HG03060 (cell line): Measurements from ENCODE around the gene FTH1.

Experiments
- ATAC-seq: cut with Tn5 transposase; IDR thresholded peaks from one replicate; pipeline ENCODE4 v1.9.1; 2021; ENCODE audit warnings: low read depth, moderate number of reproducible peaks; ENCODE audit not compliant: unreplicated experiment

FTH1 gene

GRCh38 chr11:61950035-61950547 lies 17.3 kb downstream of the FTH1 start, which contains the start of gene BEST1:
Gene BEST1 (plus strand): TSS chr11:61950351. CDS start chr11:61951807, 1,456 bp downstream.
- ATAC-seq, result no peak

GRCh38 chr11:61949169-61950034 lies 18.0 kb downstream of the FTH1 start:
- no peak for ATAC-seq

- ATAC-seq, result no peak
Observed at GRCh38 chr11:61948505-61948904, 18.9 kb downstream of the FTH1 start.

DNA sequence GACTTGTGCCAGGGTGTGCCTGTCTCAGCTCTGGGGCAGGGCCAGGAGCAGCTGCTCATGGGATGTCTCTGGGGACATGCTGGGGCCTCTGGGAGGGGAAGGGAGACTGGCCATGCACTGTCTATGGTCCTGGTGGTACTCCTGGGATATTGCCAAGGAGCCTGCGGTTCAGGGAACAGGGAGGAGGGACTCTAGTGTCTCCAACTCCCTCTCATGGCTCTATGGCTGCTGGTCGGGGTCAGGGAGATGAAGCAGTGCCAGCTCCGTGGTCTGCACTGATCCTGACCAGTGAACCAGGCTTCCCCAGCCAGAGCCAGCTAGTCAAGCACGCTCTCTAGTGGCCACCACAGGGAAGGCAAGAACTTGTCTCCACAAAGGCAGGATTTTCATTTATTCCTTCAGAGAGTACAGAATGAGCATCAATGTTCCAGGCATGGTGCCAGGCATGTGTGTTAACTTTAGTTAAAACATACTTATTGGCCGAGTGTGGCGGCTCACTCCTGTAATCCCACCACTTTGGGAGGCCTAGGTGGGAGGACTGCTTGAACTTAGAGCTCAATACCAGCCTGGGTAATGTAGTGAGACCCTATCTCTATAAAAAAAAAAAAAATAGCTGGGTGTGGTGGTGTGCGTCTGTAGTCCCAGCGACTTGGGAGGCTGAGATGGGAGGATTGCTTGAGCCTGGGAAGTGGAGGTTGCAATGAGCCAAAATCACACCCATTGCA lies 19.8 kb downstream of the FTH1 start:
- ATAC-seq, result no peak

DNA sequence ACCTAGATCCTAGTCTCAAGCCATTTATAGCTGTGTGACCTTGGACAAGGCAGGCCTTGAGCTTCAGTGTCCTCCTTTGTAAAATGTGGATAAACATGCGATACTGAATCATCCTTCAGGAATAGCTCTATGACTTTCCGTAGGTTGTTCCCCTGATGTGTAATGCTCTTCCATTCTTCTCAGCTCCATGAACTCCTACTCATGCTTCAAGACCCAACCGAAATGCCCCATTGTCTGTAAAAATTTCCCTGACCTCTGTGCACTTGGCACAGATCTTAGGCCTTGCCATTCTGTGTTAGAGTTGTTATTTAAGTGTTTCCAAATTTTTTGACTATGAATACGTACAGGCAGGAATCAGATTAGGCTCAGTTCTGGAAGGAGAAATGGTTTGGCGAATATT lies 20.5 kb downstream of the FTH1 start:
- no peak for ATAC-seq

GRCh38 chr11:61945191-61945590 lies 22.2 kb downstream of the FTH1 start:
- ATAC-seq, result no peak

DNA sequence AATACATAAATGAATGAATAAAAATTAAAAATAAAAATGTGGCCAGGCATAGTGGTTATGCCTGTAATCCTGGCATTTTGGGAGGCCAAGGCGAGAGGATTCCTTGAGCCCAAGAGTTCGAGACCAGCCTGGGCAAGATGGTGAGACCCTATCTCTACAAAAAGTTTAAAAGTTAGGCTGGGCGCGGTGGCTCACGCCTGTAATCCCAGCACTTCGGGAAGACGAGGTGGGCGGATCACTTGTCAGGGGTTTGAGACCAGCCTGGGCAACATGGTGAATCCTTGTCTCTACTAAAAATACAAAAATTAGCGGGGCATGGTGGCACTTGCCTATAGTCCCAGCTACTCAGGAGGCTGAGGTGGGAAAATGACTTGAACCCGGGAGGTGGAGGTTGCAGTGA lies 27.0 kb downstream of the FTH1 start:
- no peak for ATAC-seq

- ATAC-seq, result no peak
Observed at GRCh38 chr11:61935861-61936260, 31.6 kb downstream of the FTH1 start.

GRCh38 chr11:61930933-61931332 lies 36.5 kb downstream of the FTH1 start:
- ATAC-seq, result no peak

GRCh38 chr11:61928606-61929005 lies 38.8 kb downstream of the FTH1 start:
- no peak for ATAC-seq

DNA sequence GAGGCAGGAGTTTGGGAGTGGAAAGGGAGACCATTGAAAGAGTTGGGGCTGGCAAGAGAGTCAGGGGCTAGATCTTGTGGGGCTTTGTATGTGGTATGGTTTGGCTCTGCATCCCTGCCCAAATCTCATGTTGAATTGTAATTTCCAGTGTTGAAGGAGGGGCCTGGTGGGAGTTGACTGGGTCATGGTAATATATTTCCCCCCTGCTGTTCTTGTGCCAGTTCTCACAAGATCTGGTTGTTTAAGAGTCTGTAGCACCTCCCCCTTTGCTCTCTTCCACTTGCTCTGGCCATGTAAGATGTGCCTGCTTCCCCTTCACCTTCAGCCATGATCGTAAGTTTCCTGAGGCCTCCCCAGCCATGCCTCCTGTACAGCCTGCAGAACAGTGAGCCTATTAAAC lies 39.9 kb downstream of the FTH1 start:
- ATAC-seq, result no peak

DNA sequence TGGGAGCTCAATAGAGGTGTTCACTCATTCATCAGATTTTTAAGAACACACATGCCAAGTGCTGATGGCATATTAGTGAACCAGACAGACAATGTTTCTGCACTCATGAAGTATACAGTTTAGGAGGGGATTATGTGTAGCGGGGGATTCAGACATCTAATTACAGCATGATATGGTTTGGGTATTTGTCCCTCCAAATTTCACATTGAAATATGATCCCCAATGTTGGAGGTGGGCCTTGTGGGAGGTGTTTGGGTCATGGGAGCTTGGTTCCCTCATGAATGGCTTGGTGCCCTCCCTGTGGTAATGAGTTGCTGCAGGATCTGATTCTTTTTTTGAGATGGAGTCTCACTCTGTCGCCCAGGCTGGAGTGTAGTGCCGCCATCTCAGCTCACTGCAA lies 41.2 kb downstream of the FTH1 start:
- no peak for ATAC-seq

- ATAC-seq, result no peak
Observed at GRCh38 chr11:61925736-61926135, 41.7 kb downstream of the FTH1 start.

- ATAC-seq, result no peak
Observed at GRCh38 chr11:61924064-61924455, 43.4 kb downstream of the FTH1 start.

DNA sequence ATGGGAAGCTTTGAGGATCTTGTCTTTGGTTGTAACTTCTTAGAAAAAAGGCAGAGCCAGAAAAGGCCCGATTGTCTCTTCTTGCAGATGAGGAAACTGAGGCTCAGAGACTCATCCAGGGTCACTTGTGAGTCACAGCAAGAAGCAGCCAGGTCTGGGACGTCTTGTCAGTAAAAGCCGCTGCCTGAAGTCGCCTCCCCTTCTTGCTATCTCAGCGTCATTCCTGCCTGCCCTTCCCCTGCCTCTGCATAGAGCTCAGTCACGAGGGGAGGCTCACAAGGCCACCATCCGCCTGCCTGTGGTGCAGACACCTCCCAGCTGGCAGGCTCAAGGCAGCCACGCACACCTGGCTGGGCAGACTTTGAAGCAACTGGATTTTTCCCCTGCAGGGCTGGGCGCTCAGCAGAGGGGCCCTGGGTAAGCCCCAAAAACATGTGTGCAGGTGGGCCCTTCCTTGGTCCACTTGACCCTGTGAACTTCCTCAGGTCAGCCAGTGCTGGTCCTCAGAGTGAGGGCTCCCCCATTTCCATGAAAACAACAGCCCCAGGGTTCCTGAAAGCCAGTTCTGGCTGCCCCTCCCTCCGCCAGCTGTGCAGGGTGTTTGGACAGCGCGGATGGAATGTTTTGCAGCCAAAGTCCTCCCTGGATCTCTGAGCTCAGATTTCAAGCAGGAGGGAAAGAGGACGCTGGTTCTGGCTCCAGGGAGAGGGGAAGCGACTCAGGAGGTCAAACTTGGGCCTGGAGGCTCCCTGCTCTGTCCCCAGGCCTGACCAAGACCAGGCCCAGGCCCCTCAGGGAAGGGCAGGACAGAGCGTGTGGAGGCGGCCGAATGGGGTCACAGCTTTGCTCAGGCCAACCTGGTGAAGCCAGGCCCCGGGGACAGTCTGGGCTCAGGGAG lies 44.0 kb downstream of the FTH1 start:
- ATAC-seq, result no peak

- no peak for ATAC-seq
Observed at GRCh38 chr11:61922539-61922938, 44.9 kb downstream of the FTH1 start.

GRCh38 chr11:61921446-61921845 lies 46.0 kb downstream of the FTH1 start:
- no peak for ATAC-seq

- no peak for ATAC-seq
Observed at GRCh38 chr11:61919705-61920631, 47.5 kb downstream of the FTH1 start.

- ATAC-seq, result no peak
Observed at GRCh38 chr11:61918938-61919704, 48.3 kb downstream of the FTH1 start.
